K562 (cell line): ENCODE measurements around the gene PRMT7. TPM values are rescaled to one million over a fixed set of nuclear protein-coding genes. Genes with fewer than 3 reads are reported as not detected.

Experiments used
- BCOR ChIP-seq: fragments of 450-650 bp; IDR thresholded peaks from 2 replicates; pipeline ENCODE4 v1.6.1; 2016
- ESRRB ChIP-seq: fragments of 250-450 bp; sonication (Bioruptor Pico); IDR thresholded peaks from 2 replicates; pipeline ENCODE4 v1.5.0; 2020; ENCODE audit warnings: mild to moderate bottlenecking, moderate library complexity, borderline replicate concordance
- FOXJ2 ChIP-seq: fragments of 200-800 bp; sonication (Bioruptor generic); IDR thresholded peaks from 2 replicates; pipeline ENCODE4 v1.6.1; 2016; ENCODE audit warnings: missing genetic modification characterization, missing compliant biosample characterization
- GATAD2B ChIP-seq: fragments of 450-650 bp; IDR thresholded peaks from 2 replicates; pipeline ENCODE4 v1.6.1; 2017; ENCODE audit warnings: mild to moderate bottlenecking, borderline replicate concordance
- KLF1 ChIP-seq: fragments of 450-650 bp; IDR thresholded peaks from 2 replicates; pipeline ENCODE4 v1.6.1; 2016; ENCODE audit warnings: missing genetic modification characterization, missing compliant biosample characterization
- KLF16 ChIP-seq: IDR thresholded peaks from 2 replicates; pipeline ENCODE4 v1.6.1; 2016; ENCODE audit warnings: antibody characterized with exemption
- MBD2 ChIP-seq: sonication (generic); IDR thresholded peaks from 2 replicates; pipeline ENCODE4 v1.6.1; 2016; ENCODE audit warnings: low read depth, borderline replicate concordance
- MCM7 ChIP-seq, 2 experiments: fragments of 450-650 bp; IDR thresholded peaks; 2 replicates each; pipeline ENCODE4 v1.6.1; 2016 to 2018
- NR2F6 ChIP-seq: fragments of 450-650 bp; formaldehyde crosslinking; IDR thresholded peaks from 2 replicates; pipeline ENCODE4 v1.4.0; 2020; ENCODE audit warnings: mild to moderate bottlenecking
- PHTF2 ChIP-seq: fragments of 250-450 bp; sonication (Bioruptor Pico); IDR thresholded peaks from 2 replicates; pipeline ENCODE4 v1.5.0; 2021; ENCODE audit warnings: mild to moderate bottlenecking
- POLR2A ChIP-seq: fragments of 450-650 bp; conservative IDR thresholded peaks from 2 replicates; pipeline ENCODE4 v1.6.1; 2016
- SIN3A ChIP-seq, 2 experiments: fragments of 150-350 bp in 1 of 2; IDR thresholded peaks; 2 replicates each; pipeline ENCODE4 v1.6.1; 2011 to 2016; ENCODE audit warnings: borderline replicate concordance in 2 of 2, low read depth in 2 of 2, low read length in 2 of 2, mild to moderate bottlenecking in 2 of 2, moderate library complexity in 2 of 2; ENCODE audit not compliant: control insufficient read depth in 1 of 2
- SRSF7 ChIP-seq: fragments of 200-400 bp; formaldehyde crosslinking; optimal IDR thresholded peaks from 2 replicates; pipeline ENCODE3; 2017; ENCODE audit warnings: mild to moderate bottlenecking, low read depth, low read length
- ZNF224 ChIP-seq: sonication (generic); formaldehyde crosslinking; IDR thresholded peaks from 2 replicates; pipeline ENCODE4 v1.8.0; 2022; ENCODE audit warnings: mild to moderate bottlenecking, missing genetic modification reagents
- ZNF699 ChIP-seq: fragments of 250-450 bp; sonication (Bioruptor Pico); IDR thresholded peaks from 2 replicates; pipeline ENCODE4 v1.8.0; 2021; ENCODE audit warnings: mild to moderate bottlenecking, moderate library complexity; ENCODE audit not compliant: insufficient replicate concordance
- polyA plus RNA-seq, 8 experiments: library from polyadenylated mRNA; depleted of rRNA in 4 of 8; stranded (reverse) in 5 of 8; unstranded in 3 of 8; fragments of >200 nt; fragmentation: Nextera tagmentation in 2 of 8; fragmentation: Illumina TruSeq in 1 of 8; extraction: Ambion mirVana in 2 of 8; extraction: Trizol in 1 of 8; gene quantifications; 2 replicates each; pipeline versions ENCODE4 v1.2.1 to v1.2.3, GENCODE V29; 2011 to 2014; ENCODE audit warnings: inconsistent platforms in 1 of 8, missing spikeins in 1 of 8
- total RNA-seq, 7 experiments: library from RNA; depleted of rRNA in 6 of 7; stranded (reverse); fragments of >200 nt in 6 of 7; fragmentation: Illumina TruSeq in 2 of 7; extraction: Trizol in 2 of 7; gene quantifications; 2 replicates each; pipeline versions ENCODE4 v1.2.1 to v1.2.3, GENCODE V29; 2011 to 2021; ENCODE audit warnings: low replicate concordance in 1 of 7
- TF ChIP-seq, protein P1 (sequence below): fragments of 250-450 bp; sonication (Bioruptor Pico); IDR thresholded peaks from 2 replicates; pipeline ENCODE4 v1.4.0; 2020
- TF ChIP-seq, protein P2 (sequence below): fragments of 450-650 bp; IDR thresholded peaks from 2 replicates; pipeline ENCODE4 v1.6.1; 2016; ENCODE audit warnings: mild to moderate bottlenecking
- TF ChIP-seq, protein P3 (sequence below): sonication (generic); formaldehyde crosslinking; IDR thresholded peaks from 2 replicates; pipeline ENCODE4 v1.8.0; 2022; ENCODE audit warnings: mild to moderate bottlenecking, missing genetic modification reagents
- TF ChIP-seq, protein P4 (sequence below): fragments of 250-450 bp; sonication (Bioruptor Pico); IDR thresholded peaks from 2 replicates; pipeline ENCODE4 v1.8.0; 2022; ENCODE audit warnings: inconsistent platforms

Gene PRMT7
- total and polyA plus RNA-seq, 9 of the 15 experiments (the other 6 are each of a cell fraction or from before 2014, with no cell fraction given), result 6.4 to 88.8 (median 73.1) TPM

DNA sequence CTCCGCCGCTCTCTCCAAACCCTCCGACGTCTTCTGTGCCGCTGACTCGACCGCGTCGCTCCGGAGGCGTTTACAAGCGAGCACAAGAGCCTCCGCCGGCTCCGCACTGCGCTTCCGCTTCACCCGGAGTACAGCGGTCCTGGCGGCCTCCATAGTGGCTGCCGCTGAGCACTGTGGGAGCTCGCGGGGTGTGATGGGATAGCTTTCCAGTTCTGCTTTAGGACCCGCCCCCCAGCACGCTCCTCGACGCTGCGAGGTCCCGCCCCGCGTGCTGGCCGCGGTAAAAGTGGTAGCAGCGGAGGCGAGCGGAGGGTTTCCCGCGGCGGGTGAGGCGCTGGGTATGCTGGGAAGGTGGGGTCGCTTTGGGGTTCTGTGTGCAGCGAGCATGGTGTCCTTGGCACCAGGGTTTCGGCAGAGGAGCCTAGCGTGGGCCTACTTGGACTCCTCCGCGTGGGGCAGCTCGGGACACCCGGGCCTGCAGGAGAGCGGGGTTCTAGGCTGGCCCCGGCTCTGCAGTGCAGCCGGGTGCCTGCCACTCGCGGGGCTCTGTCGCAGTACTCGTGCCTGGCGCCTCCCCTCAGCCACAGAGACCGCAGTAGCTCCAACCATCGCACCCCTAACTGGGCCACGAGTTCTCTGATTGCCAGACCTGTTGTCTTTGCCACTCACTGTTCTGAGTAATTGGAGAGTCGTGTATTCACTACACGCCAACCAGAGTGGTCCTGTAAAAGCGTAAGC lies at the start of gene PRMT7, which contains the start of gene SLC7A6OS (continued):
- TF ChIP-seq, protein P1, sequence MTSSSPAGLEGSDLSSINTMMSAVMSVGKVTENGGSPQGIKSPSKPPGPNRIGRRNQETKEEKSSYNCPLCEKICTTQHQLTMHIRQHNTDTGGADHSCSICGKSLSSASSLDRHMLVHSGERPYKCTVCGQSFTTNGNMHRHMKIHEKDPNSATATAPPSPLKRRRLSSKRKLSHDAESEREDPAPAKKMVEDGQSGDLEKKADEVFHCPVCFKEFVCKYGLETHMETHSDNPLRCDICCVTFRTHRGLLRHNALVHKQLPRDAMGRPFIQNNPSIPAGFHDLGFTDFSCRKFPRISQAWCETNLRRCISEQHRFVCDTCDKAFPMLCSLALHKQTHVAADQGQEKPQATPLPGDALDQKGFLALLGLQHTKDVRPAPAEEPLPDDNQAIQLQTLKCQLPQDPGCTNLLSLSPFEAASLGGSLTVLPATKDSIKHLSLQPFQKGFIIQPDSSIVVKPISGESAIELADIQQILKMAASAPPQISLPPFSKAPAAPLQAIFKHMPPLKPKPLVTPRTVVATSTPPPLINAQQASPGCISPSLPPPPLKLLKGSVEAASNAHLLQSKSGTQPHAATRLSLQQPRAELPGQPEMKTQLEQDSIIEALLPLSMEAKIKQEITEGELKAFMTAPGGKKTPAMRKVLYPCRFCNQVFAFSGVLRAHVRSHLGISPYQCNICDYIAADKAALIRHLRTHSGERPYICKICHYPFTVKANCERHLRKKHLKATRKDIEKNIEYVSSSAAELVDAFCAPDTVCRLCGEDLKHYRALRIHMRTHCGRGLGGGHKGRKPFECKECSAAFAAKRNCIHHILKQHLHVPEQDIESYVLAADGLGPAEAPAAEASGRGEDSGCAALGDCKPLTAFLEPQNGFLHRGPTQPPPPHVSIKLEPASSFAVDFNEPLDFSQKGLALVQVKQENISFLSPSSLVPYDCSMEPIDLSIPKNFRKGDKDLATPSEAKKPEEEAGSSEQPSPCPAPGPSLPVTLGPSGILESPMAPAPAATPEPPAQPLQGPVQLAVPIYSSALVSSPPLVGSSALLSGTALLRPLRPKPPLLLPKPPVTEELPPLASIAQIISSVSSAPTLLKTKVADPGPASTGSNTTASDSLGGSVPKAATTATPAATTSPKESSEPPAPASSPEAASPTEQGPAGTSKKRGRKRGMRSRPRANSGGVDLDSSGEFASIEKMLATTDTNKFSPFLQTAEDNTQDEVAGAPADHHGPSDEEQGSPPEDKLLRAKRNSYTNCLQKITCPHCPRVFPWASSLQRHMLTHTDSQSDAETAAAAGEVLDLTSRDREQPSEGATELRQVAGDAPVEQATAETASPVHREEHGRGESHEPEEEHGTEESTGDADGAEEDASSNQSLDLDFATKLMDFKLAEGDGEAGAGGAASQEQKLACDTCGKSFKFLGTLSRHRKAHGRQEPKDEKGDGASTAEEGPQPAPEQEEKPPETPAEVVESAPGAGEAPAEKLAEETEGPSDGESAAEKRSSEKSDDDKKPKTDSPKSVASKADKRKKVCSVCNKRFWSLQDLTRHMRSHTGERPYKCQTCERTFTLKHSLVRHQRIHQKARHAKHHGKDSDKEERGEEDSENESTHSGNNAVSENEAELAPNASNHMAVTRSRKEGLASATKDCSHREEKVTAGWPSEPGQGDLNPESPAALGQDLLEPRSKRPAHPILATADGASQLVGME (CRISPR knock-in tag), result 0 out of 2 replicates have a peak, but pooled peaks have one; percentile 18
- TF ChIP-seq MBD2 (peak; percentile 86), MCM7 (IDR thresholded peaks at IDR 0.05) (no peak), KLF16 (no peak), NR2F6 (CRISPR knock-in tag) (no peak), BCOR (0 out of 2 replicates have a peak, but pooled peaks have one; percentile 40), SIN3A (IDR thresholded peaks at IDR 0.05; ENCODE audit: borderline replicate concordance in 2 of 2, control insufficient read depth in 1 of 2, low read depth in 2 of 2, low read length in 2 of 2) (peak; percentile 69 to 71; a peak in 1 of 4 replicates), GATAD2B (no peak), POLR2A (peak; percentile 96), ZNF224 (CRISPR knock-in tag) (peak; percentile 65; the same call in 1 of the 2 replicates), ESRRB (CRISPR knock-in tag) (no peak), KLF1 (tag) (peak; percentile 42; the same call in 1 of the 2 replicates), SRSF7 (no peak), PHTF2 (CRISPR knock-in tag) (no peak), ZNF699 (no peak), FOXJ2 (tag) (no peak)
- TF ChIP-seq, protein P2, sequence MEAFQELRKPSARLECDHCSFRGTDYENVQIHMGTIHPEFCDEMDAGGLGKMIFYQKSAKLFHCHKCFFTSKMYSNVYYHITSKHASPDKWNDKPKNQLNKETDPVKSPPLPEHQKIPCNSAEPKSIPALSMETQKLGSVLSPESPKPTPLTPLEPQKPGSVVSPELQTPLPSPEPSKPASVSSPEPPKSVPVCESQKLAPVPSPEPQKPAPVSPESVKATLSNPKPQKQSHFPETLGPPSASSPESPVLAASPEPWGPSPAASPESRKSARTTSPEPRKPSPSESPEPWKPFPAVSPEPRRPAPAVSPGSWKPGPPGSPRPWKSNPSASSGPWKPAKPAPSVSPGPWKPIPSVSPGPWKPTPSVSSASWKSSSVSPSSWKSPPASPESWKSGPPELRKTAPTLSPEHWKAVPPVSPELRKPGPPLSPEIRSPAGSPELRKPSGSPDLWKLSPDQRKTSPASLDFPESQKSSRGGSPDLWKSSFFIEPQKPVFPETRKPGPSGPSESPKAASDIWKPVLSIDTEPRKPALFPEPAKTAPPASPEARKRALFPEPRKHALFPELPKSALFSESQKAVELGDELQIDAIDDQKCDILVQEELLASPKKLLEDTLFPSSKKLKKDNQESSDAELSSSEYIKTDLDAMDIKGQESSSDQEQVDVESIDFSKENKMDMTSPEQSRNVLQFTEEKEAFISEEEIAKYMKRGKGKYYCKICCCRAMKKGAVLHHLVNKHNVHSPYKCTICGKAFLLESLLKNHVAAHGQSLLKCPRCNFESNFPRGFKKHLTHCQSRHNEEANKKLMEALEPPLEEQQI, result no peak; the same call in 1 of the 2 replicates
- TF ChIP-seq, protein P3, sequence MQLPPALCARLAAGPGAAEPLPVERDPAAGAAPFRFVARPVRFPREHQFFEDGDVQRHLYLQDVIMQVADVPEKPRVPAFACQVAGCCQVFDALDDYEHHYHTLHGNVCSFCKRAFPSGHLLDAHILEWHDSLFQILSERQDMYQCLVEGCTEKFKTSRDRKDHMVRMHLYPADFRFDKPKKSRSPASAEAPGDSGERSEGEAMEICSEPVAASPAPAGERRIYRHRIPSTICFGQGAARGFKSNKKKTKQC (CRISPR knock-in tag), result peak; percentile 87; the same call in 1 of the 2 replicates
- TF ChIP-seq, protein P4, sequence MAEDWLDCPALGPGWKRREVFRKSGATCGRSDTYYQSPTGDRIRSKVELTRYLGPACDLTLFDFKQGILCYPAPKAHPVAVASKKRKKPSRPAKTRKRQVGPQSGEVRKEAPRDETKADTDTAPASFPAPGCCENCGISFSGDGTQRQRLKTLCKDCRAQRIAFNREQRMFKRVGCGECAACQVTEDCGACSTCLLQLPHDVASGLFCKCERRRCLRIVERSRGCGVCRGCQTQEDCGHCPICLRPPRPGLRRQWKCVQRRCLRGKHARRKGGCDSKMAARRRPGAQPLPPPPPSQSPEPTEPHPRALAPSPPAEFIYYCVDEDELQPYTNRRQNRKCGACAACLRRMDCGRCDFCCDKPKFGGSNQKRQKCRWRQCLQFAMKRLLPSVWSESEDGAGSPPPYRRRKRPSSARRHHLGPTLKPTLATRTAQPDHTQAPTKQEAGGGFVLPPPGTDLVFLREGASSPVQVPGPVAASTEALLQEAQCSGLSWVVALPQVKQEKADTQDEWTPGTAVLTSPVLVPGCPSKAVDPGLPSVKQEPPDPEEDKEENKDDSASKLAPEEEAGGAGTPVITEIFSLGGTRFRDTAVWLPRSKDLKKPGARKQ (CRISPR knock-in tag), result no peak
